Gastrocnemius medialis (tissue), 4 donors: ENCODE results near the gene KLHL35. TPM values are rescaled to one million over a fixed set of nuclear protein-coding genes. Genes with fewer than 3 reads are reported as not detected.
"Not testable (repeated sequence)": the region's sequence is repeated elsewhere in the genome, so short reads cannot be mapped to it uniquely, and the experiment has no call there.

Source experiments
- ATAC-seq, 2 donors: fragments of 150-250 bp; one replicate each; pipeline ENCODE4 v1.9.1; 2016
- DNase-seq, 2 donors: peaks; one replicate each; pipeline ENCODE4 v3.0.0-alpha.2; 2019
- H3K27ac ChIP-seq, 4 donors: fragments of 200-600 bp; sonication (generic); 1 replicate in 1 of 4; 2 replicates in 3 of 4; pipeline ENCODE4 v1.5.1; 2016 to 2018; ENCODE audit warnings: mild to moderate bottlenecking in 2 of 4, moderate library complexity in 1 of 4
- H3K27me3 ChIP-seq, 3 donors: fragments of 200-600 bp; sonication (generic) in 2 of 3; 1 replicate in 1 of 3; 2 replicates in 2 of 3; pipeline versions ENCODE4 v1.5.1 to v1.6.0; 2016 to 2019; ENCODE audit warnings: mild to moderate bottlenecking in 1 of 3, moderate library complexity in 1 of 3
- H3K36me3 ChIP-seq, 2 donors: fragments of 200-600 bp; sonication (generic) in 1 of 2; one replicate each; pipeline ENCODE4 v1.5.1; 2017 to 2018
- H3K4me1 ChIP-seq, 2 donors: fragments of 200-600 bp; sonication (generic) in 1 of 2; one replicate each; pipeline ENCODE4 v1.5.1; 2016 to 2017; ENCODE audit warnings: mild to moderate bottlenecking in 2 of 2
- H3K4me3 ChIP-seq, 4 donors: fragments of 200-600 bp; sonication (generic) in 3 of 4; 1 replicate in 1 of 4; 2 replicates in 3 of 4; pipeline ENCODE4 v1.5.1; 2016 to 2019; ENCODE audit warnings: mild to moderate bottlenecking in 2 of 4
- H3K9me3 ChIP-seq, 3 donors: fragments of 200-600 bp; sonication (generic) in 2 of 3; 1 replicate in 1 of 3; 2 replicates in 2 of 3; pipeline ENCODE4 v1.5.1; 2016 to 2019
- CTCF ChIP-seq, 5 experiments: fragments of 450-650 bp in 3 of 5; fragments of 200-600 bp in 2 of 5; sonication (generic) in 2 of 5; IDR thresholded peaks in 4 of 5; conservative IDR thresholded peaks in 1 of 5; 1 replicate in 4 of 5; 2 replicates in 1 of 5; pipeline ENCODE4 v1.5.1; 2016 to 2019; ENCODE audit warnings: antibody characterized with exemption in 5 of 5, mild to moderate bottlenecking in 3 of 5, moderate library complexity in 3 of 5
- POLR2A ChIP-seq, 2 donors: fragments of 450-650 bp; IDR thresholded peaks; one replicate each; pipeline ENCODE4 v1.6.1; 2017; ENCODE audit warnings: antibody characterized with exemption in 2 of 2, mild to moderate bottlenecking in 2 of 2, moderate library complexity in 2 of 2
- in situ Hi-C, 4 donors: fragments of 200-750 bp; cut with MboI; loops; one replicate each; pipeline versions ENCODE4 v1.15.0 to v1.8.0; 2017; ENCODE audit warnings: low sequenced_read_pairs in 4 of 4
- intact Hi-C: fragments of 100-400 bp; cut with DNase I; formaldehyde crosslinking; loops from one replicate; pipeline ENCODE4 v1.15.1; 2023; ENCODE audit warnings: low total_unique reads
- total RNA-seq, 4 donors: library from RNA; depleted of rRNA; stranded (reverse); fragments of >200 nt; gene quantifications; one replicate each; pipeline versions ENCODE4 v1.1.0 to v1.2.3, GENCODE V29; 2016

The KLHL35 gene
- total RNA-seq, 4 donors from 2014 or later, result 0.53 to 1.8 (median 1.0) TPM; not detected in 1

- Histone ChIP-seq H3K27me3 (no peaks in the 10 kb centered on the region), H3K27ac (no peak overlapping the region), H3K4me1 (no peaks in the 10 kb centered on the region), H3K9me3 (no peaks in the 10 kb centered on the region), H3K4me3 (no peak overlapping the region), H3K36me3 (no peaks in the 10 kb centered on the region)
- in situ Hi-C loops (loop anchor here in 3 of 4 donors (5.0 kb wide), 3 partner anchors 53 to 103 kb away; no protein-coding TSS in a partner anchor), intact Hi-C loops (no loop called here)
- DNase-seq, result no peak
- ATAC-seq, result no peak
- no peak for TF ChIP-seq CTCF (IDR thresholded peaks at IDR 0.05 in 4 of 5, conservative IDR thresholded peaks at IDR 0.05 in 1 of 5)
- TF ChIP-seq POLR2A (IDR thresholded peaks at IDR 0.05), result no peak
These were observed 52.8 kb downstream of the KLHL35 start for GRCh38 chr11:75380245-75380644.

- H3K27me3 ChIP-seq, H3K4me1 ChIP-seq, H3K4me3 ChIP-seq, ATAC-seq, intact Hi-C loops, H3K9me3 ChIP-seq, in situ Hi-C loops, H3K27ac ChIP-seq, DNase-seq, H3K36me3 ChIP-seq: not testable (repeated sequence)
These were observed 54.2 kb downstream of the KLHL35 start for GRCh38 chr11:75378776-75379175.

GRCh38 chr11:75376175-75376574 is 56.8 kb downstream of the KLHL35 start:
- intact Hi-C loops, result no loop called here
- Histone ChIP-seq H3K27ac (no peak overlapping the region), H3K4me1 (no peaks in the 10 kb centered on the region), H3K36me3 (no peaks in the 10 kb centered on the region), H3K4me3 (no peak overlapping the region), H3K9me3 (no peaks in the 10 kb centered on the region), H3K27me3 (no peaks in the 10 kb centered on the region)
- no peak for ATAC-seq
- no peak for DNase-seq
- TF ChIP-seq POLR2A (IDR thresholded peaks at IDR 0.05) (no peak), CTCF (IDR thresholded peaks at IDR 0.05 in 4 of 5, conservative IDR thresholded peaks at IDR 0.05 in 1 of 5) (no peak)
- in situ Hi-C loops, result no loop called here

- in situ Hi-C loops, result no loop called here
- Histone ChIP-seq H3K4me1 (no peaks in the 10 kb centered on the region), H3K36me3 (no peaks in the 10 kb centered on the region), H3K9me3 (no peaks in the 10 kb centered on the region), H3K4me3 (no peak overlapping the region), H3K27me3 (no peaks in the 10 kb centered on the region), H3K27ac (no peak overlapping the region)
- TF ChIP-seq POLR2A (IDR thresholded peaks at IDR 0.05) (no peak), CTCF (IDR thresholded peaks at IDR 0.05 in 4 of 5, conservative IDR thresholded peaks at IDR 0.05 in 1 of 5) (no peak)
- ATAC-seq (no peak), DNase-seq (no peak)
- intact Hi-C loops, result no loop called here
These were observed 57.4 kb downstream of the KLHL35 start for GRCh38 chr11:75375626-75376025.

- in situ Hi-C loops, result no loop called here
- no peak overlapping the region for H3K4me3 ChIP-seq
- no peaks in the 10 kb centered on the region for H3K36me3 ChIP-seq
- no peaks in the 10 kb centered on the region for H3K9me3 ChIP-seq
- DNase-seq (no peak), ATAC-seq (no peak)
- no peaks in the 10 kb centered on the region for H3K27me3 ChIP-seq
- no peak overlapping the region for H3K27ac ChIP-seq
- no peaks in the 10 kb centered on the region for H3K4me1 ChIP-seq
- intact Hi-C loops, result no loop called here
- TF ChIP-seq CTCF (IDR thresholded peaks at IDR 0.05 in 4 of 5, conservative IDR thresholded peaks at IDR 0.05 in 1 of 5) (no peak), POLR2A (IDR thresholded peaks at IDR 0.05) (no peak)
These were observed 58.4 kb downstream of the KLHL35 start for GRCh38 chr11:75374646-75375045.
